ENCODE results near the gene MAPKAPK5.
"Not testable (repeated sequence)": the region's sequence is repeated elsewhere in the genome, so short reads cannot be mapped to it uniquely, and the experiment has no call there.

The MAPKAPK5 gene

DNA sequence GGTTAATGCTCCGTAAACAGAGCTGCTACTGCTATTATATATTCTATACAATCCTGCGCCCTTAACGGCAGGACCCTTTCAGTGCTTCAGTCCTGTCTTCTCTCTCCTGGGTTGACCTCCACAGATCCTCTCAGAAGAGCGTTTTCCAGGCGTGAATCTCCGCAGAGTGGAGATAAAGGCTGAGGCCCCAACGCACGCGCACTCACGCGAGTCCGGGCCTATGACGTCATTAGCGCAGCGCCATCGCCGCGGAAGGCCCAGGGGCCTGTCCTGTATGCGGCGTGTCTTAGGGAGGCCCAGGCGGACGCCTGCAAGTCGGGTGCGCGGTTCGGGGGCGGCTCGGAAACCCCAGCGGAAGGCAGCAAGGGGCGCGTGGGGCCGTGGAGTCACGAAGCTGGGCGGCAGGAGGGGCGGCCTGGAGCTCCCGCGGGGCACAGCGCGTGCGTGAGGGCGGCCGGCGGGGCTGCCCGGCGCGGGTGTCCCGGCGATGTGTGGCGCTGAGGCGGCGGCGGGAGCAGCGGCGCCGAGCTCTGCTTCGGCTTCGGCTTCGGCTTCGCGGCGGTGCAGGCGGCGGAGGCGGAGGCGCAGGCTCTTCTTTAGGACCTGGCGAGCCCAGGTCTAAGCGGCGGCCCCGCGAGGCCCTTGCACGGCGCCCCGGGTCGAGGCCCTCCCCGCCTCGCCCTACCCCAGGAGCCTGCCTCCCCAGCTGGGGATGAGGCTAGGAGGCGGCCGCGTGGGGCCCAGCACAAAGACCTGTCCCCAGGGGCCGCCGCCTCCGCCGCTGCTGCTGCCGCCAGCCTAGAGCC is at the start of gene MAPKAPK5:
Gene MAPKAPK5, plus strand, starts transcription at position 479 of the 806 bp plus-strand sequence. CDS start 506 bp downstream, outside the sequence.
- peak; percentile 83 for DNase-seq (ENCODE audit: low spot score)
- FAIRE-seq, result no peak

- FAIRE-seq (no peak), DNase-seq (ENCODE audit: low spot score) (no peak)
These were observed 49.2 kb upstream of the MAPKAPK5 start for GRCh38 chr12:111792856-111793235.

DNA sequence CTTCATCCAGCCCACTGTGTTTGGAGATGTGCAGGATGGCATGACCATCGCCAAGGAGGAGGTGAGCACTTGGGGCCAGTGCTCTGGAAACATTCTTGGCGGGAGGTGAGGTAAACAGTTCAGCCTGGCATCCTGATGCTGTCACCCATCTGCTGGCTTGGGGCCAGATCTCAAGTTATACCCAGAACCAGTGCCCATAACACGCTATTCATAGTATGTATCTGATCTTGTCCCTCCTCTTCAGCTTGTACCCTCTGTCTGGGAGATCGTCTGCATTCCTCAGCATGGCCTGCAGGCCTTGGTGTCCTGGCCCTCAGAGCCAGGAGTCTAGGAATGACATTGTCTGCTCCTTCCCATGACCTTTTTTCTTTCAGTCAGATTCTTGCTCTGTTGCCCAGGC is 43.8 kb upstream of the MAPKAPK5 start:
- peak; percentile 16 for DNase-seq (ENCODE audit: low spot score)
- no peak for FAIRE-seq

GRCh38 chr12:111799758-111800157 is 42.3 kb upstream of the MAPKAPK5 start:
- DNase-seq (ENCODE audit: low spot score), result no peak
- no peak for FAIRE-seq

DNA sequence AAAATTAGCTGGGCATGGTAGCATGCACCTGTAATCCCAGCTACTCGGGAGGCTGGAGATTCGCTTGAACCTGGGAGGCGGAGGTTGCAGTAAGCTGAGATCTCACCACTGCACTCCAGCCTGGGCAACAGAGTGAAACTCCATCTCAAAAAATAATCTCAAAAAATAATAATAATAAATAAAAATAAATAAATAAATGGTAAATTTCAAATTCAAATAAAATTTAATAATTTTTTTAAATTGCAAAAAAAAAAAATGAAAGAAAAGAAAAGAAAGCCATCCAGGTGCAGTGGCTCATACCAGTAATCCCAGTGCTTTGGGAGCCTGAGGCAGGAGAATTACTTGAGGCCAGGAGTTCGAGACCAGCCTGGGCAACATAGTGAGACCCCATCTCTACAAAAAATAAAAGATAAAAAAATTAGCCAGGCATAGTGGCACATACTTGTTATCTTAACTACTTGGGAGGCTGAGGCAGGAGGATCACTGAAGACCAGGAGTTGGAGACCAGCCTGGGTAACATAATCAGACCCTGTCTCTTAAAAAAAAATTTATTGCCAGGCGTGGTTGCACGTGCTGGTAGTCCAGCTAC is 38.9 kb upstream of the MAPKAPK5 start:
- FAIRE-seq (no peak), DNase-seq (ENCODE audit: low spot score) (no peak)

DNA sequence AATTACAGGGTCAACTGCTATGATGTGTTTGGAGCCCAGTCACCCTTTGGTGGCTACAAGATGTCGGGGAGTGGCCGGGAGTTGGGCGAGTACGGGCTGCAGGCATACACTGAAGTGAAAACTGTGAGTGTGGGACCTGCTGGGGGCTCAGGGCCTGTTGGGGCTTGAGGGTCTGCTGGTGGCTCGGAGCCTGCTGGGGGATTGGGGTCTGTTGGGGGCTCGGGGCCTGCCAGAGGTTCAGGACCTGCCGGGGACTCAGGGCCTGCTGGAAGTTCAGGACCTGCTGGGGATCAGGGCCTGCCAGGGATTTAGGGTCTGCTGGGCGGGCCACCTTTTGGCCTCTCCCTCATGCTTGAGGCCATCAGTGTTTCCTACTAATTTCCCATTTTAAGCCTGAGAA is 38.2 kb upstream of the MAPKAPK5 start:
- DNase-seq (ENCODE audit: low spot score), result no peak
- no peak for FAIRE-seq

DNA sequence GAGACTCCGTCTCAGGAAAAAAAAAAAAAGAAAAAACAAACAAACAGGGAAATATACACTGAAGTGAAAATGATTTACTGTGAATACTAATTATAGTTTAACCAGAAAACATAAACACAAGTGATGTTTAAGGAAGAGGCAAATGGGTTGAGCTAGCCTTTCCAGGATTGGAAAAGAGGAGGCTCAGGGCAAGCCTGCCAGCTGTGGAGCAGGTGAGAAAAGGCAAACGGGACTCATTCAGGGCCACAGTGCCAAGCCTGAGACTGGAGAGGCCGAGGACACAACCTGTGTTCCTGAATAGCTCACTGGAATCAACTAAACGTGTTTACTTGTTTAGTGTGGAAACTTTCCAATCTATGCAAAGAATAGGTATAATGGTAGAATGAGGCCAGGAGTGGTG is 35.7 kb upstream of the MAPKAPK5 start:
- FAIRE-seq (no peak), DNase-seq (ENCODE audit: low spot score) (no peak)

GRCh38 chr12:111807232-111807631 is 34.8 kb upstream of the MAPKAPK5 start:
- DNase-seq (ENCODE audit: low spot score) (no peak), FAIRE-seq (no peak)

DNA sequence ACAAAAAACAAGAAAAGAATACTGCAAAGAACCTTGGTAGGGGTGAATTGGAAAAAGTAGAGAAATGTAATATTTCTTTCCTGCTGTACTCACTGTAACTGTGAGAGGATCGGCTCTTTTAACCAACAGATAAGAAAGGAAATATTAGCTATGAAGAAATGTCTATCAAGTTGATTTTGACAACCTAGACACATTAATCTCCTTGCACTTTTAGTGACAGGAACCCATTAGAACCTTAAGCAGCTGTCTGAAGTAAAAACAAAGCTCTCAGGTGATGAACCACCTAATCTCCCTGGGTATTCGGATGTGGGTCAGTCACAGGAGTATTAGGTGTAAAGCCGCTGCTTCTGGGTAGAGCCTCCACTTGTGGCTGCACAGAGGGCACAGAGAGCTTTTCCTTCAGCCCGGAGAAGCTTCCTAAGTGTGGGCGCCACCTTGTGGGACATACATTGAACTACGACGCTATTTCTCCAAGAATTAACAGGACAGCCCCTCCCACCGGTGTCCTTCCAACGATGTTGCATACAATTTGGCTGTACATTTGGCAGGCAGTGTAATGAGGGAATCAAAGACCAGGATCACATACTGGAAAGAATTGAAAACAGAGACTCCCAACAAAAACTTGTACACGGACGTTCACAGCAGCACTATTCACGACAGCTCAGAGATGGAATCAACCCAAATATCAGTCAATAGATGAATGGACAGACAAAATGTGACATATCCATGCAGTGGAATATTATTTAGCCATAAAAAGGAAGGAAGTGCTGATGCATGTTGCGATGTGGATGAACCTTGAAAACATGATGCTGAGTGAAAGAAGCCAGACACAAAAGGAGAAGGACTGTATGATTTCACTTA is 28.9 kb upstream of the MAPKAPK5 start:
- FAIRE-seq (no peak), DNase-seq (ENCODE audit: low spot score) (peak; percentile 68)

- no peak for DNase-seq (ENCODE audit: low spot score)
- no peak for FAIRE-seq
These were observed 25.9 kb upstream of the MAPKAPK5 start for GRCh38 chr12:111816065-111816615.

DNA sequence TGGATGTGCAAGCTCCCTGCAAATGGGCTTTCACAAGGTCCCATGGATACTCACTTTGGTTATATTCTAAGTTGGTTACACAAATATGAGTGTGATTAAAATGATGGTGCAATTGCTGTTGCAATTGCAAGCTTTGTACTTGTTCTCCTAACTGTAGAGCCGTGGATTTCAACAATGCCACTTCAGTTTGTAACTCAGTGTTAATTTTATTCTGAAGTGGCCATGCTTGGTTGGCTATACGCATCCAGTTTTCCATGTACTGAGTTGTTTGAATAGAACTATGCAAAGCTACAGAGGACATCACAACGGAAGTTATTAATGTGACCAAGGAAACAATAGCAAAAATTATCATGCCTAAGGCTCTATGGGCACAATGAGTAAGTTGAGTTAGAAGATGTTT is 25.1 kb upstream of the MAPKAPK5 start:
- not testable (repeated sequence) for DNase-seq (ENCODE audit: low spot score); FAIRE-seq

DNA sequence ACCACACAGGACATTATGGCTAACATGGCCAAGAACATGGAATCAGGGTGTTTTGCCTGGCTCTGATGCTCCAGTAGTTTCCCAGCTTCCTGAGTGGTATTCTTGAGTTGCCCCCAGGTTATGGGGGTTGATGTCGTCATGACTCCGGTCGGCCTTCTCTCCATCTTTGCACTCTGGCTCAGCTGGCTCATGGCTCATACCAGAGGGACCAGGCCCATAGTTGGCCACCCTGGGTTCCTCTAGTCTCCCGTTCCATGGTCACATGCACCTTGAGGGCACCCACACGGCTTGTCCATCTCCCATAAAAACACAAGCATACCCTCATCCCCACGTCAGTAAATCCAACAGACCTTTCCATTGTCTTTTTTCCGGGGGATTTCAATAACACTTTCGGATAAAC is 23.7 kb upstream of the MAPKAPK5 start:
- no peak for DNase-seq (ENCODE audit: low spot score)
- FAIRE-seq, result no peak

- FAIRE-seq, result no peak
- no peak for DNase-seq (ENCODE audit: low spot score)
These were observed 22.6 kb upstream of the MAPKAPK5 start for GRCh38 chr12:111819191-111820158.

DNA sequence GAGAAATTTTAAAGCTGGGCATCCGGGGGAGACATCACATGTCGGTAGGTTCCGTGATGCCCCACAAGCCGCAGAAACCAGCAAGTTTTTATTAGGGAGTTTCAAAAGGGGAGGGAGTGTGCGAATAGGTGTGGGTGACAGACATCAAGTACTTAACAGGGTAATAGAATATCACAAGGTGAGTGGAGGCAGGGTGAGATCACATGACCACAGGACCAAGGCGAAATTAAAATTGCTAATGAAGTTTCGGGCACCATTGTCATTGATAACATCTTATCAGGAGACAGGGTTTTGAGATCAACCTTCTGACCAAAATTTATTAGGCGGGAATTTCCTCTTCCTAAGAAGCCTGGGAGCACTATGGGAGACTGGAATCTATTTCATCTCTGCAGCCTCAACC is 21.2 kb upstream of the MAPKAPK5 start:
- not testable (repeated sequence) for FAIRE-seq; DNase-seq (ENCODE audit: low spot score)

DNA sequence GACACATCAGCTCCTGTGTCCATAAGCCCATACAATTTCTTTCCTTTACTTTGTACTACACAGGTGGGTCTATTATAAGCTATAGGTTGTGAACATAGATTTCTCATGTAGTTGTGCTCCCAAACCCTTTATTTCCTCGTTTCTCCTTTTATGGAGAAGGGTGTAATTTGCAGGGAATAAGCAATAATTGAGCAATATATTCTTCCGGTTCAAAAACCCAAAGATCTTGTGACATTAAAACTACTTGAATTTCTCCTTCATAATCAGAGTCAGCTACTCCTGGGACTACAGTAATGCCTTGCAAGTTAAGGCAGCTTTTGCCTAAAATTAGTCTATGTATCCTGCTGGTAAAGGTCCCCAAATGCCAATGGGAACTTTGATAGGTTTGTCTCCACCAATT is 19.1 kb upstream of the MAPKAPK5 start:
- no peak for DNase-seq (ENCODE audit: low spot score)
- no peak for FAIRE-seq

DNA sequence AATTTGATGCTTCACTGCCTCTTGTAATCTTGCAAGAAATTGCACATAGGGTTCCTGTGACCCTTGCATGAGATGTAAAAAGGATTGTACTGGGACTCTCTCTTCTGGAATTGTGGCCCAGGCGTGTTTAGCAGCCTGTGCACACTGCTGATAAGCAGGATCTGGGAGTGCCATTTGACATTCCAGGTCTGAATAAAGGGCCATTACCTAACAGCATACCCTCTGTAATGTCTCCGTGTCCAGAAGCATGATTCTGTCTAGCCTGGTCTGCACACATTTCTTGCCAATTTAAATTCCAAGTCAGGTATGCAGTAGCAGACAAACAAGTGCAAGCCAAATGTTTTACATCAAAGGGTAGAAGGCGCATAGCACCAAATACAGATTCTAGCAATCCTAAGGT is 18.1 kb upstream of the MAPKAPK5 start:
- FAIRE-seq (no peak), DNase-seq (ENCODE audit: low spot score) (no peak)

- FAIRE-seq; DNase-seq (ENCODE audit: low spot score): not testable (repeated sequence)
These were observed 17.7 kb upstream of the MAPKAPK5 start for GRCh38 chr12:111824312-111824711.

DNA sequence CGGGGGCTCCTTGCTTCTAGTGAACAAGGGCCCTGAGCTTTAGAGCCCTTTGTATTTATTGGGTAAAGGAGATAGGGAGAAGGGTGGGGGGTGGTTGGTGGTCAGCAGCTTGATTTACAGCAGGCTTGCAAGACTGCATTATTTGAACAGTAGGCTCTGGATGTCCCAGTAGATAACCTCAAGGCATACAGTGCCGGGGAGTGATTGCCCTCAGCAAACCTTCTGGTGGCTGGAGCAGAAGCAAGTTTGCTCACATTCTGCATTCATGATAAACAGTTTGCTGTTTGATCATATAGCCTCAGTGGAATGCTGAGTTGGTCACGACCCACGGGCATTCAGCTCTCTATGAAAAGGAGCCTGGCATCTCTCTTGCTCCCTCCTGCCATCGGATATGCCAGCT is 16.5 kb upstream of the MAPKAPK5 start:
- DNase-seq (ENCODE audit: low spot score) (no peak), FAIRE-seq (no peak)

GRCh38 chr12:111826316-111826715 is 15.7 kb upstream of the MAPKAPK5 start:
- FAIRE-seq (no peak), DNase-seq (ENCODE audit: low spot score) (no peak)

DNA sequence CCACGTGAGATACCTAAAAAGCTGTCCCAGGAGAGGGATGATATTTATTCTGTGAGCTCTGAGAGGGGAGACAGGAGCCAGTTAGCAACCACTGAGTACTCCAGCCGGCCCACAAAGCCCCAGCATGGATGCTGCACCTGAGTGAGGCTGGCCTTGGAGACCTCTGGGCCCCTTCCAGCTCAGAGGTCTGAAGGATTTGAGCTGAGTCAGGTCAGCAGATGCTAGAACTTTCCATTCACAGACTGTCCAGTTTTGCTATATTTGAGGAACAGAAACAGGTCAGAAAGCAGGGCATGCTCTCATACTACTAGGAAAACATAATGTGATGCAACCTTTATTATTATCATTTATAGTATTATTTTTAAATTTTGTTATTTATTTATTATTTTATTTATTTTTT is 15.0 kb upstream of the MAPKAPK5 start:
- no peak for DNase-seq (ENCODE audit: low spot score)
- no peak for FAIRE-seq

DNA sequence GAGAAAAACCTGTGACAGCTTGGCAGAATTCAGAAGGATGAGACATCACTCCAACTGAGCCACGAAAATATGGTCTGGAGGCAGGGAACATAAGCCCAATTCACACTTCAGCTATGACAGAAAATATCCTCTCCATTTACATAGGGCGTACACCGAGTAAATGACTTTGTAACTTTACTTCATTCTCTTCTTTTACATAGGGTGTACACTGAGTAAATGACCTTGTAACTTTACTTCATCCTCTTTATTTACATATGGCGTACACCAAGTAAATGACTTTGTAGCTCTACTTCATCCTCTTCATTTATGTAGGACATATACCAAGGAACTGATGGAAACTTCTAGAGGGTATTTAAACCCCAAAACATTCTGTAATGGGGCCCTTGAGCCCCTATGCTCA is 14.1 kb upstream of the MAPKAPK5 start:
- FAIRE-seq (no peak), DNase-seq (ENCODE audit: low spot score) (no peak)
